T-helper 2 cell treated with Interferon-gamma antibody and Interleukin-4, amounts not matched to agents 100 ng/mL and 5 ng/mL, for 36 hours (primary cell): ENCODE data around the gene HTR2A. TPM values are rescaled to one million over a fixed set of nuclear protein-coding genes. Genes with fewer than 3 reads are reported as not detected.
"Not testable (repeated sequence)": the region's sequence is repeated elsewhere in the genome, so short reads cannot be mapped to it uniquely, and the experiment has no call there.

Experiments
- intact Hi-C: fragments of 100-400 bp; cut with micrococcal nuclease; formaldehyde crosslinking; loops from one replicate; pipeline ENCODE4 v1.15.1; 2023
- total RNA-seq: library from RNA; stranded (reverse); gene quantifications from 2 replicates; pipeline ENCODE4 v1.2.3, GENCODE V29; 2022

The HTR2A gene
- total RNA-seq, 1 donor from 2014 or later: not detected

GRCh38 chr13:46816371-46816770, 80.5 kb downstream of the HTR2A start:
- intact Hi-C loops: no loop called here

DNA sequence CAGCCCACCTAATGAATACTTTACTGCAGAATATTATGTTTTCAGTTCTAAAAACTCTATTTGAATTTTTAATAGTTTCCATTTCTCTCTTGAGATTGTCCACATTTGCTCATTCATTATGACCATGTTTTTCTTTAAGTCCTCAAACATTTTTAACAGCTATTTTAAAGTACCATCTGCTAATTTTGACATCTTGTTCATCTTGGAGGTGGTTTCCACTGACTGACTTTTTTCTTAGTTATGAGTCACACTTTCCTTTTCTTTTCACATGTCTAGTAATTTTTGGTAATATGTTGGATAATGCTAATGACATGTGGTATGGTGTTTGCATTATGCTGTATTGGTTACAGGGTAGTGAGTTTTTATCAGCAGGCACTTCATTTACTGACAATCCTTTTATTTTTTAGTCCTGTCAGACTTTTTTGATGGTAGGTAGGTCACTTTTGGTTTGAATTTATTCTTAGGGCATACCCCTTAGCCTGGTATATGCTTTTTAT, 84.5 kb downstream of the HTR2A start:
- intact Hi-C loops: no loop called here

GRCh38 chr13:46810440-46810839, 86.4 kb downstream of the HTR2A start:
- intact Hi-C loops: no loop called here

DNA sequence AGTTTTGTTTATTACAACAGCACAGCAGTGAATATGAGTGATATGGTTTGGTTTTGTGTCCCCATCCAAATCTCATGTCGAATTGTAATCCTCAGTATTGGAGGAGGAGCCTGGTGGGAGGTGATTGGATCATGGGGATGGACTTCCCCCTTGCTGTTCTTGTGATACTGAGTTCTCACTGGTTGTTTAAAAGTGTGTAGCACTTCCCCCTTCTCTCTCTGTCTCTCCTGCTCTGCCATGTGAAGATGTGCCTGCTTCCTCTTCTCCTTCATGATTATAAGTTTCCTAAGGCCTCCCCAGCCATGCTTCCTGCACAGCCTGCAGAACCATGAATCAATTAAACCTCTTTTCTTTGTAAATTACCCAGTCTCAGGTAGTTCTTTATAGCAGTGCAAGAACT, 91.9 kb downstream of the HTR2A start:
- intact Hi-C loops: not testable (repeated sequence)

GRCh38 chr13:46804391-46804815, 92.5 kb downstream of the HTR2A start:
- intact Hi-C loops: no loop called here

DNA sequence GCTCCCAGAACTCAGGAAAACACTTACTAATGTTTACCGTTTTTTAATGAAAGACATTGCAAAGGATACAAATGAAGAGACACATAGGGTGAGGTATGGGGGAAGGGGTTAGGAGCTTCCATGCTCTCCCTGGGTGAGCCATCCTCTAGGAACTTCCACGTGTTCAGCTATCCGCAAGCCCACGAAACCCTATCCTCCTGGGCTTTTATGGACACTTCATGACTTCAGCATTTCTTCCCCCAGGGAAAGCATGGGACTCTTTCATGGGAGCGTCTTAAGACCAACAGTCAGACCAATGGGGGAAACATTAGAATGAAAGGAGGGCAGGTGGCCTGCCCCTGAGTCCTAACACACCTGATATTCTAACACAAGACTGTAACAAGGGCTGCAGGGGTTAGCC, 93.3 kb downstream of the HTR2A start:
- intact Hi-C loops: no loop called here

- intact Hi-C loops: no loop called here
Measured at GRCh38 chr13:46801858-46802257, 95.0 kb downstream of the HTR2A start.

DNA sequence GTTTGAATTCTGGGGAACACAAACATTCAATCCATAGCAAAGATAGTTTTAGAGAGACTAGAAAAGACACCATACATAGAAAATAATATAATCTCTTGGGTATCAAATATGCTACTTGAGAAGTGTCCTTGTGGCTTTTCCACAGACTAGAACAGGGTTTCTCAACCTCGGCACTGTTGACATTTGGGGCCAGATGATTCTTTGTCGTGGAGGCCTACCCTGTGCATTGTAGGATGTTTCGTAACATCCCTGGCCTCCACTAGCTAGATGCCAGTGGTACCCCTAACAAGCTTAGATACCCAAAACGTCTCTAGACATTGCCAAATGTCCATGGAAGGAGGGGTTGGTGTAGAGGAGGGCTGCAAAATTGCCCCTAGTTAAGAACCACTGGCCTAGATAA, 97.7 kb downstream of the HTR2A start:
- intact Hi-C loops: loop anchor here (5.0 to 10.0 kb wide), 4 partner anchors 47 to 1884 kb away; partner anchors contain the start of gene SUCLA2

GRCh38 chr13:46797501-46798237, 99.2 kb downstream of the HTR2A start:
- intact Hi-C loops: loop anchor here (1.0 to 10.0 kb wide), 5 partner anchors 45 to 1883 kb away; partner anchors contain the start of gene SUCLA2

DNA sequence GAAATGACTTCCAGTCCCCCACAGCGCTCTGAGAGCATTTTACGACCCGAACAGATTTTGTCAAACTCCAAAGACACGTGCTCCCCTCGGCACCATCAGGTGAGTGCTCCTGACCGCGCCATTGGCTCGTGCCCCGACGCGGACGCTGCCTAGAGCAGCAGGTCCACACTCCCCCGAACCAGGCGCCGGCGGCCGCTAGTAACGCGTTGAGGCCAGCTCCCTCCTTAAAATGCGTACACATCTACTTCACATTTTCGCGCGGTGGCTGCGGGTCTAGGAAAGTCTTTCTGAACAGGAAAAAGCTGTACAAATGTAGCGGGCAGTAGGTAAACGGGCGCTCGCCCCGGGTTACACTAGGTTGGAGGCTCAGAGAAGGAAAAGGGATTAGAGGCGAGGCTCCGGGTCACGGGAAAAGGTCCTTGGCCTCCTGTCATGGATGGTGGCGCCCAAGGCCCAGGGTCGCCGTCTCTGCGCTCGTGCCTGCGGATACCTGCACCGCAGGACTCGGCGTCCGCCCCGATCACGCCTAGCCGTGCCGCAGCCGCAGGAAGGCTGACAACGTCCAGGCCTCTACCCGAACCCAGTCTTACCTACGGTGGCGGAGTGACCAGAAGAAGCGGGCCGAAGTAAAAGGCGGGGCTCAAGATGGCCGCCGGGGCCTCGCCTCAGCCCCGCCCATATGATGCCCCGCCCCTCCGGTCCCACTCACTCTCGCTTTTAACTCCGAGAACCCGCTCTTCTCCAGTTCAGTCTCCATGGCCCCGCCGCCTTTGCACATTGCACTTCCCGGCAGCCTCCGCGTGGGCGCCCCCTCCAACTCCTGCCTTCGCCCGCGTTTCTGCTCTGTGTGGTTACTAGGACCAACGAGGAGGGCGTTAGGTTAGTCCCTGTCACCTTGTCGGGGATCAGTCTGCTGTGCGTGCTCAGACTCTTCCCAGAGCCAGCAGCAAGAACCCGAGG, 100.1 kb downstream of the HTR2A start, which contains the start of gene ESD:
TSS of gene ESD (minus strand) at position 647 of the 960 bp plus-strand sequence. CDS start 5,748 bp downstream, outside the sequence.
- intact Hi-C loops: loop anchor here (1.0 to 10.0 kb wide), 5 partner anchors 44 to 1882 kb away; partner anchors contain the start of gene SUCLA2

DNA sequence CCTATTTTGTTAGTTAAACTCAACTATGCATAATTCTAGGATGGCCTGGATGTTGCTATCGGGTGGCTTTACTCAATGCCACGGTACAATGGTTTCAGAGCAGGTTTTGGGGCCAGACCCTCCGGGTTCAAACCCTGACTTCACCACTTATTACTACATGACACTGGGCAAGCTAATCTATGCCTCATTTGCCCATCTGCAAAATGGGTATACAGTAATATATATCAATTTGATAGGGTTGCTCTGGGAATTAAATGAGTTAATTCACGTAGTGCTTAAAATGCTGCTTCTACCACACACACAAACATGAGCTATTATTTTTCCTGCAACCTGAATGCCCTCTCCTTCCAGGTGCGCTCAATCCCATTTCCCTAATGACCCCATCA, 100.7 kb downstream of the HTR2A start:
- intact Hi-C loops: loop anchor here (5.0 to 10.0 kb wide), 4 partner anchors 44 to 1881 kb away; partner anchors contain the start of gene SUCLA2

- intact Hi-C loops: loop anchor here (5.0 to 10.0 kb wide), 4 partner anchors 43 to 1881 kb away; partner anchors contain the start of gene SUCLA2
Measured at GRCh38 chr13:46795321-46795720, 101.5 kb downstream of the HTR2A start.

- intact Hi-C loops: no loop called here
Measured at GRCh38 chr13:46783504-46783903, 113.3 kb downstream of the HTR2A start.

DNA sequence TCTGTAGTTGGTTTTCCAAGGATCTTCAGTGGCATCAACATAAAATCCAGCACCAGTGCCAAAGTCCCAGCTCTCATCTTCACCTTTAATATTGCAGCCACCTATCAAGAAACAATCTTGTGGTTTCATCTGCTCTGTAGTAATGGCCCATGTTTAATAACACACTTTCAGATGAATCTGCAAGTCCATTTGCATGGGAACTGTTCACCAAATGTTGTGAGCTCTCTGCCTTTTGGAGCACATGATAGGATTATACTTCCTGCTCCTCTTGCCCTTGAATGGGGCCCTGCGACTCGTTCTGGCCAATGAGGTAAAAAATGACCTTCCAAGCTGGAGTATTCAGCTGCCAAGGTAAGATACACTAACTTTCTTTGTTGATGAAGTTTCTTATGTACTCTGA, 114.2 kb downstream of the HTR2A start:
- intact Hi-C loops: no loop called here

DNA sequence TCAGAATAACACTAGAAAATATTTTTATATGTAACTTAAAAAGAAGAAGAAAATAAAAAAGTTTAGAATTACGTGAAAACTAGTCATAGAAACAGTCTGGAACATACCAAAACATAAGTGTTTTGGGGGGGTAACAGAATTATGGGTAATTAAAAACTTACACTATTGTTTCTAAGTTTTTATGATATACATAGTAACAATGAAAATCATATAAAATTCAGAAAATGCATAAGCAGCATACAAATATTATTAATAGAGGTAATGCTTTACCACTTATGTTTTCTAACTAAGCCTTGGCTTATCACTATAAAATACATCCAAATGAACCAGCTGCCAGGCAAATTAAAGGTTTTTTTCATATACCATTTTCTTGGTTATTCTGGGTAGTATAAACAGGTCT, 114.8 kb downstream of the HTR2A start:
- intact Hi-C loops: no loop called here

Other genes starting within 250 kb of the HTR2A start
- 96.7 and 101 TPM in 2 replicates for gene ESD, start 99.9 kb downstream of the HTR2A start, total RNA-seq